ENCODE results near the gene MUTYH. TPM values are rescaled to one million over a fixed set of nuclear protein-coding genes. Genes with fewer than 3 reads are reported as not detected.

The MUTYH gene
- 16.4 TPM for total RNA-seq

GRCh38 chr1:45339789-45340558, at the start of gene MUTYH, which contains the start of gene TOE1:
MUTYH (minus strand) TSS chr1:45340440; CDS start chr1:45334505, 5,935 bp downstream.
TOE1 (plus strand) TSS chr1:45340170; CDS start chr1:45340253, 83 bp downstream.

DNA sequence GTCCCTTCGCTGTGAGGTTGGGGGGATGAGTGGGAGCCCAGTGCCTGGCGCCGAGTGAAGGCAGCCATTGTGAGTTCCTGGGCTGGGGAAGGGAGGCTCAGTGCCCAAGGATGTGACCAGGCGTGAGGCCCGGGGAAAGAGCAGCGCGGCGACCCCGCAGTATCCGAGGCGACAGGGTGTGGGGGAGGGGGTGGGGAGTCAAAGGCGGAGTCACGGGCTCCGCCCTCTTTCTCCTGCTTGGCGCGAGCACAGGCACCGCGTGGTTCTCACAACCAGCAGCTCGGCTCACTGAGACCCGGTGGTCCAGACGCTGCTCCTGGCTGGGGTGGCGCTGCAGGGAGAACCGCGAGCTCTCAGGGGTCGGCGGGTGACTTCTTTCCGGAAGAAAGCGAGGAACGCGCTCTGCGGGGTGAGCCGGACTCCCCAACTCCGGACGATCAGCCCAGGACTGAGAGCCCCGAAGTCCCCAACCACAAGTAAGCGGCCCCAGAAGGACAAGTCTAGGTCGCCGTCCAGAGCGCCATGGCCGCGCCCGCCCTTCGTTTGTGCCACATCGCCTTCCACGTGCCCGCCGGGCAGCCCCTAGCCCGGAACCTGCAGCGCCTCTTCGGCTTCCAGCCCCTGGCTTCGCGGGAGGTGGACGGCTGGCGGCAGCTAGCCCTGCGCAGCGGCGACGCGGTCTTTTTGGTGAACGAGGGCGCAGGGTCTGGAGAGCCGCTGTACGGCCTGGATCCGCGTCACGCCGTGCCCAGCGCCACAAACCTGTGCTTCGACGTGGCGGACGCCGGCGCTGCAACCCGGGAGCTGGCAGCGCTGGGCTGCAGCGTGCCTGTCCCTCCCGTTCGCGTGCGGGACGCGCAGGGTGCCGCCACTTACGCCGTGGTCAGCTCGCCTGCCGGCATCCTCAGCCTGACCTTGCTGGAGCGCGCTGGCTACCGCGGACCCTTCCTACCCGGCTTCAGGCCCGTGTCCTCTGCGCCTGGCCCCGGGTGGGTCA, 13.3 kb downstream of the MUTYH start, which contains the start of gene HPDL:
Gene HPDL (plus strand): TSS at position 269 of the 997 bp plus-strand sequence. CDS start 254 bp downstream, at position 523.

Other genes with a start within 250 kb of the MUTYH start
- 22.1 TPM for gene ZSWIM5, start 133.8 kb downstream of the MUTYH start, total RNA-seq
- gene HPDL, start 13.5 kb downstream of the MUTYH start, total RNA-seq, result 1.2 TPM
- 8.5 TPM for gene TOE1, start 270 bp downstream of the MUTYH start, total RNA-seq
- 0.92 TPM for gene TESK2, start 150.7 kb upstream of the MUTYH start, total RNA-seq
- 0.92 TPM for gene CCDC163, start 159.6 kb upstream of the MUTYH start, total RNA-seq
- 3.7 TPM for gene MMACHC, start 159.9 kb upstream of the MUTYH start, total RNA-seq
- 234 TPM for gene PRDX1, start 181.4 kb upstream of the MUTYH start, total RNA-seq
- 74.5 TPM for gene AKR1A1, start 210.4 kb upstream of the MUTYH start, total RNA-seq
- 87.7 TPM for gene NASP, start 243.6 kb upstream of the MUTYH start, total RNA-seq

Data from diencephalon (tissue), 1 donor.